Ishikawa (cell line): ENCODE data around the gene NOXO1.

ENCODE experiments used
- CEBPB ChIP-seq: IDR thresholded peaks from 2 replicates; pipeline ENCODE4 v1.6.1; 2012
- CREB1 ChIP-seq: IDR thresholded peaks from 2 replicates; pipeline ENCODE4 v1.6.1; 2012; ENCODE audit warnings: low read depth
- EGR1 ChIP-seq: IDR thresholded peaks from 2 replicates; pipeline ENCODE4 v1.6.1; 2012
- EP300 ChIP-seq: IDR thresholded peaks from 2 replicates; pipeline ENCODE4 v1.6.1; 2012; ENCODE audit warnings: borderline replicate concordance
- FOXM1 ChIP-seq: IDR thresholded peaks from 2 replicates; pipeline ENCODE4 v1.6.1; 2012; ENCODE audit warnings: low read depth, borderline replicate concordance
- NFIC ChIP-seq: IDR thresholded peaks from 2 replicates; pipeline ENCODE4 v1.6.1; 2012
- RAD21 ChIP-seq: IDR thresholded peaks from 2 replicates; pipeline ENCODE4 v1.6.1; 2012; ENCODE audit warnings: low read depth
- TAF1 ChIP-seq: IDR thresholded peaks from 2 replicates; pipeline ENCODE4 v1.6.1; 2012; ENCODE audit warnings: low read depth, mild to moderate bottlenecking
- TCF12 ChIP-seq: IDR thresholded peaks from 2 replicates; pipeline ENCODE4 v1.6.1; 2012; ENCODE audit warnings: low read depth
- TEAD4 ChIP-seq: IDR thresholded peaks from 2 replicates; pipeline ENCODE4 v1.6.1; 2012
- YY1 ChIP-seq: IDR thresholded peaks from 2 replicates; pipeline ENCODE4 v1.6.1; 2012; ENCODE audit warnings: low read depth
- ZBTB7A ChIP-seq: IDR thresholded peaks from 2 replicates; pipeline ENCODE4 v1.6.1; 2012; ENCODE audit warnings: low read depth
- TF ChIP-seq, protein P1 (sequence below): IDR thresholded peaks from 2 replicates; pipeline ENCODE4 v1.6.1; 2012
- TF ChIP-seq, protein P2 (sequence below): IDR thresholded peaks from 2 replicates; pipeline ENCODE4 v1.6.1; 2012
- TF ChIP-seq, protein P3 (sequence below): IDR thresholded peaks from 2 replicates; pipeline ENCODE4 v1.6.1; 2012; ENCODE audit warnings: low read depth, mild to moderate bottlenecking

Gene NOXO1

DNA sequence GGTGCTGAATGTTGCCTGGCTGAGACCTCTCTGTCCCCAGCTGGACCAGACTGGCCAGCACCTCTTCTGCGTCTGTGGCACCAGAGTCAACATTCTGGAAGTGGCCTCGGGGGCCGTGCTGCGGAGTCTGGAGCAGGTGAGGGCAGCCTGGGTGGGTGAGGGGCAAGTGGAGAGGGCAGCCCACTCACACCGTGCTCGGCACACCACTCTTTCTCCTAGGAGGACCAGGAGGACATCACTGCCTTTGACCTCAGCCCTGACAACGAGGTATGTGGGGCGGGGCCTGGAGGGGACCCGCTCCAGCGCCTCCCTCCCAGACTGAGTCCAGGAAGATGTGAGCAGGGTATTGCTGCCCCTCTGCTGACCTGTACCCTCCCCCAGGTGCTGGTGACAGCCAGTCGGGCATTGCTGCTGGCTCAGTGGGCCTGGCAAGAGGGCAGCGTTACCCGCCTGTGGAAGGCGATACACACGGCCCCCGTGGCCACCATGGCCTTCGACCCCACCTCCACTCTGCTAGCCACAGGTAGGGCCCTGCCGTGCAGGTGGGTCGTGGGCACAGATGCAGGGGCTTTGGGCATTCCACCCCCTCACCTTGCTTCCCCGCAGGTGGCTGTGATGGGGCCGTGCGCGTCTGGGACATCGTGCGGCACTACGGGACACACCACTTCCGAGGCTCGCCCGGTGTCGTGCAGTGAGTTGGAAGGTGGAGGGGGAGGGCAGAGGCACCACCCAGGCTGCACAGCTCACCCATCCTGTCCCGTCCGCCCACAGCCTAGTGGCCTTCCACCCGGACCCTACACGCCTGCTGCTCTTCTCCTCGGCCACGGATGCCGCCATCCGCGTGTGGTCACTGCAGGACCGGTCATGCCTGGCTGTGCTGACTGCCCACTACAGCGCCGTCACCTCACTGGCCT, 6.9 kb downstream of the NOXO1 start:
- TF ChIP-seq CEBPB, result no peak
- TF ChIP-seq CREB1, result no peak
- TF ChIP-seq, protein P1, sequence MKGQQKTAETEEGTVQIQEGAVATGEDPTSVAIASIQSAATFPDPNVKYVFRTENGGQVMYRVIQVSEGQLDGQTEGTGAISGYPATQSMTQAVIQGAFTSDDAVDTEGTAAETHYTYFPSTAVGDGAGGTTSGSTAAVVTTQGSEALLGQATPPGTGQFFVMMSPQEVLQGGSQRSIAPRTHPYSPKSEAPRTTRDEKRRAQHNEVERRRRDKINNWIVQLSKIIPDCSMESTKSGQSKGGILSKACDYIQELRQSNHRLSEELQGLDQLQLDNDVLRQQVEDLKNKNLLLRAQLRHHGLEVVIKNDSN, result no peak
- TF ChIP-seq, protein P2, sequence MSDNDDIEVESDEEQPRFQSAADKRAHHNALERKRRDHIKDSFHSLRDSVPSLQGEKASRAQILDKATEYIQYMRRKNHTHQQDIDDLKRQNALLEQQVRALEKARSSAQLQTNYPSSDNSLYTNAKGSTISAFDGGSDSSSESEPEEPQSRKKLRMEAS, result no peak
- TF ChIP-seq NFIC, result no peak
- no peak for TF ChIP-seq EGR1
- no peak for TF ChIP-seq YY1
- TF ChIP-seq EP300, result no peak
- TF ChIP-seq TCF12, result no peak
- TF ChIP-seq TAF1, result no peak
- TF ChIP-seq, protein P3, sequence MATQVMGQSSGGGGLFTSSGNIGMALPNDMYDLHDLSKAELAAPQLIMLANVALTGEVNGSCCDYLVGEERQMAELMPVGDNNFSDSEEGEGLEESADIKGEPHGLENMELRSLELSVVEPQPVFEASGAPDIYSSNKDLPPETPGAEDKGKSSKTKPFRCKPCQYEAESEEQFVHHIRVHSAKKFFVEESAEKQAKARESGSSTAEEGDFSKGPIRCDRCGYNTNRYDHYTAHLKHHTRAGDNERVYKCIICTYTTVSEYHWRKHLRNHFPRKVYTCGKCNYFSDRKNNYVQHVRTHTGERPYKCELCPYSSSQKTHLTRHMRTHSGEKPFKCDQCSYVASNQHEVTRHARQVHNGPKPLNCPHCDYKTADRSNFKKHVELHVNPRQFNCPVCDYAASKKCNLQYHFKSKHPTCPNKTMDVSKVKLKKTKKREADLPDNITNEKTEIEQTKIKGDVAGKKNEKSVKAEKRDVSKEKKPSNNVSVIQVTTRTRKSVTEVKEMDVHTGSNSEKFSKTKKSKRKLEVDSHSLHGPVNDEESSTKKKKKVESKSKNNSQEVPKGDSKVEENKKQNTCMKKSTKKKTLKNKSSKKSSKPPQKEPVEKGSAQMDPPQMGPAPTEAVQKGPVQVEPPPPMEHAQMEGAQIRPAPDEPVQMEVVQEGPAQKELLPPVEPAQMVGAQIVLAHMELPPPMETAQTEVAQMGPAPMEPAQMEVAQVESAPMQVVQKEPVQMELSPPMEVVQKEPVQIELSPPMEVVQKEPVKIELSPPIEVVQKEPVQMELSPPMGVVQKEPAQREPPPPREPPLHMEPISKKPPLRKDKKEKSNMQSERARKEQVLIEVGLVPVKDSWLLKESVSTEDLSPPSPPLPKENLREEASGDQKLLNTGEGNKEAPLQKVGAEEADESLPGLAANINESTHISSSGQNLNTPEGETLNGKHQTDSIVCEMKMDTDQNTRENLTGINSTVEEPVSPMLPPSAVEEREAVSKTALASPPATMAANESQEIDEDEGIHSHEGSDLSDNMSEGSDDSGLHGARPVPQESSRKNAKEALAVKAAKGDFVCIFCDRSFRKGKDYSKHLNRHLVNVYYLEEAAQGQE, result no peak
- TF ChIP-seq TEAD4, result no peak
- TF ChIP-seq ZBTB7A, result no peak
- TF ChIP-seq FOXM1, result no peak
- TF ChIP-seq RAD21, result no peak

DNA sequence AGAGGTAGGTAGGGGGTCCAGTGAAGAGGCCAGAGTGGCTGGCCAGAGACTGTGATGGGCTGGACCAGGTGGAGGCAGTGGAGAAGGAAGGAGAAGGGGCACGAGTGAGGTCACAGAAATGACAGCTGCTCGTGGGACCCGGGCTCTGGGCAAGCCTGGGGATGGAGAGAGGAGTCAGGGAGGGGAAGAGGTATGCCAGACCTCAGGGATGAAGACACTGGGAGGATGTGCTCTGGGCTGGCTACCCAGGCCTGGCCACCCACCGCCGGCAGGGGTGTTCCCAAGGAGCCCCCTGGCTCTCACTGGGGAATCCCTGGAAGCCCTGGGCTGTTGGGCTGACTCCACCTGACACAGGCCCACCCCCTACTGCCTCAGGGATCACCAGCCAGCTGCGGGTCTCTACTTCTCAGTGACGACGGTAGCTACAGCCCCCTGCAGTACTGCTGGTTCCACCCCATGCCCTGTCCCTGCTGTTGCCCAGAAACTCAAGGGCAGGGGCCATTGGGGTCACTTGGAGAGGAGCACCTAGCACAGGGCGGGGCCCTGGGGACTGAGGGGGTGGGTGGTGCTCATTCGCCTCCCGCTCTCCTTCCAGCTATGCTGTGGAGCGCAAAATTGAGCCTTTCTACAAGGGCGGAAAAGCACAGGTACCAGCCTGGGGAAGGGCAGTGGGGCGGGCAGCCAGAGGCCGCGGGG, 7.7 kb downstream of the NOXO1 start:
- TF ChIP-seq NFIC (no peak), RAD21 (no peak), EP300 (no peak), YY1 (no peak), FOXM1 (no peak), EGR1 (no peak), TEAD4 (no peak), ZBTB7A (no peak), CREB1 (no peak), TCF12 (no peak), CEBPB (no peak), TAF1 (no peak)
- TF ChIP-seq, protein P1, result no peak
- TF ChIP-seq, protein P3, result no peak
- TF ChIP-seq, protein P2, result no peak

DNA sequence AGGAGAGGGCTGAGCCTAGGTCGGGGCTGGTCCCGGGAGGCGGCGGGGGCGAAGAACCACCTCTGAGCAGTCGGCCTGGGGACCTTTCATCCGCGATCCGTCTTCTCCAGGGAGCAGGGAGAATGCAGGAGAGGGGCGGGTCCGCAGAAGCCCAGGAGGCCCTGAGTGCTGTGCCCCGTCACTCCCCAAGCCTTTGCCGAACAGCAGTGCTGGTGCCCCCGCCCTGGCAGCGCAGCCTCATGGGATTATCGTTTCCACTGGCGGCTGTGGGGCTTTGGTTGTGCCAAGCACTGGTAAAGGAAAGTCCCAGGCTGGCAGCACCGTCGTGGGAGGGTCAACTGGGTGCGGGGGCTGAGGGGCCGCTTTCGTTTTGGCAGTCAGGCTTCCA, 8.8 kb downstream of the NOXO1 start:
- TF ChIP-seq, protein P3, result no peak
- TF ChIP-seq, protein P1, result no peak
- TF ChIP-seq, protein P2, result no peak
- TF ChIP-seq FOXM1 (no peak), EP300 (no peak), CEBPB (no peak), RAD21 (no peak), NFIC (no peak), TAF1 (no peak), EGR1 (no peak), CREB1 (no peak), YY1 (no peak), TEAD4 (no peak)
